ENCODE results near the gene CSNK1D.

CSNK1D gene

GRCh38 chr17:82273327-82274133, at the start of gene CSNK1D:
Gene CSNK1D, minus strand, starts transcription at chr17:82273700. Its CDS starts 319 bp downstream, at chr17:82273381.
- peak; percentile 79 to 91 (median 90) for DNase-seq (ENCODE audit: low read depth in 4 of 4, low spot score in 1 of 4)

GRCh38 chr17:82322526-82323453, 49.3 kb upstream of the CSNK1D start:
- no peak for DNase-seq (ENCODE audit: low read depth in 4 of 4, low spot score in 1 of 4)

DNA sequence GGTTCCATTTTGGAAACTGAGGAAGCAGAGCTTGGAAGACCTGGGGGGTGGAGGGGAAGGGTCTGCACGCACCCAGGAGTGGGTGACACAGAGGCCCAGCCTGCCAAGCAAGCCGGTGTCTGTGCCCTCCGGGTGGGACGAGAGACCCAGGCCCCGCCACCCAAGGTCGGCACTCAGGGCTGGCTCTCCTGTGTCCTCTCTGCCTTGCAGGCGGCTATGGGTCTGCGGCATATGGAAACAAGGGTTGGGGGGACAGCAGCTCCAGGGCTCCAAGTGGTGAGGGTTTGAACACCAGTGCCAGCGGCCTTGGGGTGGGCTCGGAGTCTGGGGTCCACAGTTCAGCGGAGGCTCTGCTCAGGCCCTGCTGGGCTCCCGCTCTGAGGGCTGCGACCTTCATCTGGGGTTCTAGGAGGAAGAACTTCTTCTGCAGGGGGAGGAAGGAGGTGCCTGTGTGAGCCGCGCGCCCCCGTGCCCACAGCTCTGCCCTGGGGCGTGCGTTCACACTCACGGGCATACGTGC, 48.5 kb upstream of the CSNK1D start:
- DNase-seq (ENCODE audit: low read depth in 4 of 4, low spot score in 1 of 4): no peak

- DNase-seq (ENCODE audit: low read depth in 4 of 4, low spot score in 1 of 4): peak in 3 of 4 experiments; percentile 63 to 79 (median 74)
Measured at GRCh38 chr17:82320956-82321927, 47.7 kb upstream of the CSNK1D start.

DNA sequence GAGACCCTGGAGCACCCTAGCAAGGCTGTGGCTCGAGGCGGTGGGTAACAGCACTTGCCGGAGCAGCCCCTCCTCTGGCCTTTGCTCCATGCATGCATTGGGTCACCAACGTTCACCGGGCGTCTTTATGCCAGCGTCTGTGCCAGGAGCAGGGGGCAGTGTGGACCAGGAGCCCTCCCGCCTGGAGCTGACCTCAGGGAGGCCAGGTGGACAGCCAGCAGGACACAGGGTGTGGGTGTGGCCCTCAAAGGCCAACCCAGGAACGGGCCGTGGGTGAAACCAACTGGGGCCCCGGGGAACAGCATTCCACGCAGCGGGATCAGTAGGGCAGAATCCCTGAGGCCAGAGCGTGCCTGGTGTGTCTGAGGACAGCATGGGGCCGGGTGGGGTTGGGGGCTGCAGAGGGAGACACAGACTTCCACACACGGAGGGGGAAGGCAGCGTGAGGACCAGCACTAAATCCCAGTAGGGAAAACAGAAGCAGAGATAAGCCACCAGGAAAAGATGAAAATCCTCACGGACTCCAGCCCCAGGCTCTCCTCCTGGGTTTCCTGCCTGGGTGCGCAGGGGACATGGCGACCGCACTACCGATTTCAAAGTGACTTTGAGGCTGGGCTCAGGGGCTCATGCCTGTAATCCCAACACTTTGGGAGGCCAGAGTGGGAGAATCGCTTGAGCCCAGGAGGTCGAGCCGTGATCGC, 46.8 kb upstream of the CSNK1D start:
- no peak for DNase-seq (ENCODE audit: low read depth in 4 of 4, low spot score in 1 of 4)

DNA sequence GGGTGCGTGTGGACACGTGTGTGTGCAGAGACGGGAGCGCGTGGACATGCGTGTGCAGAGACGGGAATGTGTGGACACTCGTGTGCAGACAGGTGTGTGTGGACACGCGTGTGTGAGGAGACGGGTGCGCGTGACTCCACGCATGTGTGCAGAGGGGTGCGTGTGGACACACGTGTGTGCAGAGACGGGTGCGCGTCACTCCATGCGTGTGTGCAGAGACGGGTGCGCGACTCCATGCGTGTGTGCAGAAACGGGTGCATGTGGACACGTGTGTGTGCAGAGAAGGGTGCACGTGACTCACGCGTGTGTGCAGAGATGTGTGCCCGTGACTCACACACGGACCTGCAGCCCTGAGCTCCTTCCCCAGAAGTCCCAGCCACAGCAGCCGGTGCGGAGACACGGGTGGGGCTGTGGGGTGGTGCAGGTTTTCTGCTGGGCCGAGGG, 46.1 kb upstream of the CSNK1D start:
- DNase-seq (ENCODE audit: low read depth in 4 of 4, low spot score in 1 of 4): no peak

DNA sequence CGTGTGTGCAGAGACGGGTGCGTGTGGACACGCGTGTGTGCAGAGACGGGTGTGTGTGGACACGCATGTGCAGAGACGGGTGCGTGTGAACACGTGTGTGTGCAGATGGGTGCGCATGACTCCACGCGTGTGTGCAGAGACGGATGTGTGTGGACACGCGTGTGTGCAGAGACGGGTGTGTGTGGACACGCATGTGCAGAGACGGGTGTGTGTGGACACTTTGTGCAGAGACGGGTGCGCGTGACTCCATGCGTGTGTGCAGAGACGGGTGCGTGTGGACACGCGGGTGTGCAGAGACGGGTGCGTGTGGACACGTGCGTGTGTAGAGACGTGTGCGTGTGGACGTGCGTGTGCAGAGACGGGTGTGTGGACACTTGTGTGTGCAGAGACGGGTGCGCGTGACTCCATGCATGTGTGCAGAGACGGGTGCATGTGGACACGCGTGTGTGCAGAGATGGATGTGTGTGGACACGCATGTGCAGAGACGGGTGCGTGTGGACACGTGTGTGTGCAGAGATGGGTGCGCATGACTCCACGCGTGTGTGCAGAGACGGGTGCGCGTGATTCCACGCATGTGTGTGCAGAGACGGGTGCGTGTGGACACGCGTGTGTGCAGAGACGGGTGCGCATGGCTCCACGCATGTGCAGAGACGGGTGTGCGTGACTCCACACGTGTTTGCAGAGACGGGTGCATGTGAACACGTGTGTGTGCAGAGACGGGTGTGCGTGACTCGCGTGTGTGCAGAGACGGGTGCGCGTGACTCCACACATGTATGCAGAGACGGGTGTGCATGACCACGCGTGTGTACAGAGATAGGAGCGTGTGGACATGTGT, 45.5 kb upstream of the CSNK1D start:
- DNase-seq (ENCODE audit: low read depth in 4 of 4, low spot score in 1 of 4): no peak

GRCh38 chr17:82318169-82318498, 44.6 kb upstream of the CSNK1D start:
- DNase-seq (ENCODE audit: low read depth in 4 of 4, low spot score in 1 of 4): no peak

- peak in 2 of 4 experiments; percentile 60 to 73 for DNase-seq (ENCODE audit: low read depth in 4 of 4, low spot score in 1 of 4)
Measured at GRCh38 chr17:82317394-82318168, 44.1 kb upstream of the CSNK1D start, which contains the start of gene CD7. Gene CD7, minus strand, starts transcription at chr17:82317608. Its CDS starts 113 bp downstream, at chr17:82317495.

GRCh38 chr17:82316651-82317393, 43.3 kb upstream of the CSNK1D start:
- no peak for DNase-seq (ENCODE audit: low read depth in 4 of 4, low spot score in 1 of 4)

DNA sequence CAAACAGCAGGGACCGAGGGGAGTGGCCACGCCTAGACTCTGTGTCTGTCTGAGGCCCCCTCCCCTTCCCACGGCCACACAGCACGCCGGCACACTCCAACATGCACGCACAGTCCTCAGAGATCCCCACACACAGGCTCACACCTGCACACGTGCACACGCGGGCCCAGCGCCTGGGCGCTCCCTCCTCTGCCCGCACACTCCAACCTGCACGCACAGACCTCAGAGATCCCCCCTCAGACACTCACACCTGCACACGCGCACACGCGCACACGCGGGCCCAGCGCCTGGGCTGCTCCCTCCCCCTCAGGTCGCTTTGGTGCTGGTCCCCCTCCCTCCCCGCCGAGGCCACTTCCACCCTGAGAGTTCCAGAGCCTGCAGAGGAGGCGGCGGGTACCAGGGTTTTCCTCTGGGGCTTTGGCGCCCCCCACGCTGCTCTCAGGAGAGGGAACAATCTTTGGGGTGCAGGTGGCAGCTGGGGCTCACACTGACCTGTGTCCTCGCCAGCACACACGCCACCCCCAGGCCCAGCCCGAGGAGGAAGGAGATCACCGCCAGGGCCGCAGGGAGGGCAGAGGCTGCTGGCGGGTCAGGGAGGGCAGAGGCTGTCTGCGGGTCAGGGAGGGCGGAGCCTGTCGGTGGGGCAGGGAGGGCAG, 42.3 kb upstream of the CSNK1D start:
- no peak for DNase-seq (ENCODE audit: low read depth in 4 of 4, low spot score in 1 of 4)

GRCh38 chr17:82314727-82315605, 41.5 kb upstream of the CSNK1D start:
- no peak for DNase-seq (ENCODE audit: low read depth in 4 of 4, low spot score in 1 of 4)

DNA sequence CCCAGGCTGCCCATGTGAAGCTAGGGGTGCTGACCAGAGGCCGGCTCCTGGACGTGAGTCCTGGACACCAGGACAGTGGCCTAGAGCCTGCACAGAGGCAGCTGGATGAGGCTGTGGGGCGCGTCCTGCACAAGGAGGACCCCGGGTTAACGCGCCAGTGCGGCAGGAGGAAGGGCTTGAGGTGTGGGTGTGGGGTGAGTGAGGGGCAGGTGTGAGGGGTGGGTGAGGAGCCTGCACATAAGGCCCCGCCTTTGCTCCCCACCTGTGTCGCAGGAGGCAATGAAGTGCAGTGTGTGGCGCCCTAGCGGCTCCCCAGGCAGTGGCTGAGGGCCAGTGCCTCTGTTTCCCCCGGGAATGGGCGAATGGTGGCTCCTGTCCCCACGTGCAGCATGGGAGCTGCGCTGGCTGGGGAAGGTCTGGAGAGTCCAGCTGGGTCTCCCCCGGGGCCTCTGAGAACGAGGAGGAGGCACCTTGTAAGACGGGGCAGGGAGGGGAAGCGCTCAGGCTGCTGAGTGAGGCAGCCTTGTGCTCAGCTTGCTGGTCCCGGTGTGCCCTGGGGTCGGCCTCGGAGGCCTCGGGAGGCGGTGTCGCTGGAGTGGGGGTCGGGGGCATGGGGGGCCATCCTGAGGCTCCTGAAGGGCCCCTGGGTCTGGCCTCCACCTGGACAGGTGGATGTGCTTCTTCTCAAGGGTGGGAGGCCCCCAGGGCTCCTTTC, 40.7 kb upstream of the CSNK1D start:
- no peak for DNase-seq (ENCODE audit: low read depth in 4 of 4, low spot score in 1 of 4)

DNA sequence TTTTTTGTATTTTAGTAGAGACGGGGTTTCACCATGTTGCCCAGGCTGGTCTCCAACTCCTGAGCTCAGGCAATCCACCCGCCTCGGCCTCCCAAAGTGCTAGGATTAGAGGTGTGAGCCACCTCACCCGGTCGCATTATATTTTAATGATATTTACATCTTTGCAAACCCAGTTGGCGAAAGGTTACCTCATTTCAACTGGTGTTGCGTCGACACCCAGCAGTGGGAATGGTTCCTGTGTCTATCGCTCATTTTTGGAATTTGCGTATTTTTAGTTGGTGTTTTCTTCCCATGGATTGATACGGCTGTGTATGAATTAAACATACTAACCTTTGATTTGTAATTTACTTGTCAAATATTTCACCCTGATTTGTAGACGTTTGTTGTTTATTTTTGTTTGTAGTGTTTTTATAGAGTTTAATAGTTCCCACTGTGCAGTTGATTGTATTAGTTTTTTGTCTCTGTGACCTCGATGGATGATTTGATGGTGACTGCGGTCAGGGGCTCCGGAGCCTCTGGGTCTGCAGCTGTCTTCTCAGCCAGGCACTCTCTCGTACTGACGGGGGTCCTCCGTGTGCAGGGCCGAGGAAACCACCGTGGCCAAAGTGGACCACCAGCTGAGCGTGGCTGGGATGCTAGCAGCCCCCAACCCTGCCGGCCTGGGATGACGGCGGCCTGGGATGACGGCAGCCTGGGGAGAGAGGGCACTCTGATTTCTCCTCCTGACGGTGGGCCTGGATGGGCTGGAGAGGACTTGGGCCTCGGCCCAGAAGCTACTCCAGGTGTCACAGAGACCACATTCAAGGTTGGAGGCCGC, 39.9 kb upstream of the CSNK1D start:
- no peak for DNase-seq (ENCODE audit: low read depth in 4 of 4, low spot score in 1 of 4)

- no peak for DNase-seq (ENCODE audit: low read depth in 4 of 4, low spot score in 1 of 4)
Measured at GRCh38 chr17:82311971-82312370, 38.5 kb upstream of the CSNK1D start.

Measured in stimulated activated CD4-positive, alpha-beta T cell treated with anti-CD3 and anti-CD28 coated beads, Interleukin-1b, Interleukin-23, amount 100 ng/mL, for 24 hours (primary cell).